ENCODE measurements around the gene LTBP1.

DNA sequence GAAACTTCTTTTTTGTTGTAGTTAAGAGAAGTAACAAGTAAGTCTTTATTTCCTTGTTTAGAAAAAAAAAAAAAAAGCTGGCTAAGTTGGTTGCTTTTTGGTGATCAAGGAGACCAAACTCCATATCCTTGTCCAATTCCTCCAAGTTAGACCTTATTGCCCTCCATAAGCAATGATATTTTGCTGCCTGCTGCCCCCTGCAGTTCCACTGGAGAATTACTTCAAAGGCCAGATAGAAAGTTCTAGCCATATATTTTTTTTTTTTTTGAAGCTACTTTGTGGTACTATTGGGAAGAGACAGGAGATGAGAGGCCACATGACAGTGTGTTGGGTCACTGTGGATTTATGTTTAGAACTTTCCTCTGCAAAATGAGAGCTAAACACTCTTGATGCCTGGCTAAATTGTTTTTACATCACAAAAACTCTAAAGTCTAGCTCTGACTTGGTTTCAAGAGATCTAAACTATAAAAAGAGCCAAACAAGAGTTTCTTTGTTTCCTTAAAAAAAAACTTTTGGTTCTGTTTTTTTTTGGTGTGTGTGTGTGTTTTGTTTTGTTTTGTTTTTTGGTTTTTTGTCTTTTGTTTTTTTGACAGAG lies 449.0 kb downstream of the LTBP1 start:
- TF ChIP-seq EZH2 (IDR thresholded peaks at IDR 0.05; ENCODE audit: insufficient read depth, poor library complexity, severe bottlenecking) (no peak), EZH2phosphoT487 (IDR thresholded peaks at IDR 0.05; ENCODE audit: insufficient read depth, low read depth) (no peak)
